H1 (cell line): ENCODE data around the gene CKAP5. TPM values are rescaled to one million over a fixed set of nuclear protein-coding genes. Genes with fewer than 3 reads are reported as not detected.

ENCODE experiments used
- CTCF ChIA-PET: fragments of 300-600 bp; sonication (Branson Sonifier 250); formaldehyde crosslinking; loops from one replicate; lab custom pipeline; 2021; ENCODE audit not compliant: partially characterized antibody; lab: Charles Lee
- POLR2A ChIA-PET: fragments of 300-600 bp; sonication (Branson Sonifier 250); formaldehyde crosslinking; loops from one replicate; lab custom pipeline; 2021; ENCODE audit warnings: inconsistent platforms; ENCODE audit not compliant: partially characterized antibody; lab: Charles Lee
- DNase-seq, 2 experiments: peaks; one replicate each; pipeline versions ENCODE4 v3.0.0 to v3.0.0-alpha.2; 2010 to 2022; ENCODE audit warnings: low spot score in 2 of 2, low read depth in 1 of 2, mixed read lengths in 1 of 2
- FAIRE-seq: peaks from 2 replicates; lab custom pipeline; 2011; peaks lifted over from hg19 to GRCh38; lab: Jason Lieb, UNC
- H2AFZ ChIP-seq: 2 replicates; pipeline ENCODE4 v1.8.1; 2012; ENCODE audit warnings: low read length, inconsistent platforms
- H2AK5ac ChIP-seq: 2 replicates; pipeline ENCODE4 v1.6.1; 2013; ENCODE audit warnings: low read depth, low read length
- H2BK120ac ChIP-seq: replicated peaks from 2 replicates; pipeline ENCODE3; 2013; ENCODE audit warnings: low read depth, low read length, inconsistent platforms
- H2BK12ac ChIP-seq: 2 replicates; pipeline ENCODE4 v1.6.1; 2013; ENCODE audit warnings: low read depth, low read length
- H2BK15ac ChIP-seq: 2 replicates; pipeline ENCODE4 v1.6.1; 2013; ENCODE audit warnings: low read length
- H2BK20ac ChIP-seq: 2 replicates; pipeline ENCODE4 v1.6.1; 2013; ENCODE audit warnings: low read length
- H2BK5ac ChIP-seq: 2 replicates; pipeline ENCODE4 v1.6.1; 2013; ENCODE audit warnings: low read depth, low read length
- H3K14ac ChIP-seq: 2 replicates; pipeline ENCODE4 v1.6.1; 2013; ENCODE audit warnings: inconsistent platforms; ENCODE audit not compliant: insufficient read length
- H3K18ac ChIP-seq: 2 replicates; pipeline ENCODE4 v1.6.1; 2013; ENCODE audit warnings: low read length; ENCODE audit errors: extremely low read depth
- H3K23ac ChIP-seq: 2 replicates; pipeline ENCODE4 v1.6.1; 2013; ENCODE audit warnings: inconsistent platforms; ENCODE audit not compliant: insufficient read length
- H3K23me2 ChIP-seq: 2 replicates; pipeline ENCODE4 v1.6.1; 2013; ENCODE audit warnings: low read depth, low read length
- H3K27ac ChIP-seq: 2 replicates; pipeline ENCODE4 v1.6.1; 2011; ENCODE audit warnings: low read depth, low read length, inconsistent platforms
- H3K27me3 ChIP-seq, 4 experiments: replicated peaks in 1 of 4; 1 replicate in 1 of 4; 2 replicates in 3 of 4; pipeline versions ENCODE4 v1.6.1 to v1.8.1; 2011 to 2013; ENCODE audit warnings: low read length in 3 of 4, mild to moderate bottlenecking in 3 of 4, inconsistent platforms in 2 of 4, mixed read lengths in 2 of 4, moderate library complexity in 1 of 4; ENCODE audit not compliant: control insufficient read depth in 3 of 4, insufficient read depth in 3 of 4; ENCODE audit errors: extremely low read depth in 1 of 4
- H3K36me3 ChIP-seq, 4 experiments: 2 replicates each; pipeline versions ENCODE4 v1.6.1 to v1.8.1; 2011 to 2013; ENCODE audit warnings: mild to moderate bottlenecking in 4 of 4, low read length in 3 of 4, moderate library complexity in 2 of 4, control low read depth in 1 of 4, inconsistent platforms in 1 of 4; ENCODE audit not compliant: insufficient read depth in 4 of 4, control insufficient read depth in 2 of 4
- H3K4ac ChIP-seq: replicated peaks from 2 replicates; pipeline ENCODE3; 2013; ENCODE audit warnings: low read length, low read depth, mixed read lengths, inconsistent platforms; ENCODE audit not compliant: insufficient read length
- H3K4me1 ChIP-seq, 4 experiments: replicated peaks in 1 of 4; 1 replicate in 1 of 4; 2 replicates in 3 of 4; pipeline versions ENCODE4 v1.6.1 to v1.8.1; 2011 to 2013; ENCODE audit warnings: low read length in 3 of 4, inconsistent platforms in 2 of 4, mixed read lengths in 1 of 4; ENCODE audit not compliant: insufficient read depth in 4 of 4, control insufficient read depth in 3 of 4
- H3K4me2 ChIP-seq, 2 experiments: 2 replicates each; pipeline versions ENCODE4 v1.6.1 to v1.8.1; 2011 to 2013; ENCODE audit warnings: low read depth in 2 of 2, low read length in 2 of 2, control low read depth in 1 of 2, inconsistent platforms in 1 of 2, mild to moderate bottlenecking in 1 of 2; ENCODE audit not compliant: insufficient read depth in 1 of 2
- H3K4me3 ChIP-seq, 4 experiments: fragments of 200-600, 300-600 bp in 1 of 4; sonication (generic), shearing (Covaris generic), sonication (Bioruptor Twin) in 1 of 4; 2 replicates each; pipeline versions ENCODE4 v1.5.1 to v1.8.1; 2011 to 2016; ENCODE audit warnings: low read length in 4 of 4, low read depth in 3 of 4, control low read depth in 2 of 4, inconsistent platforms in 2 of 4, mild to moderate bottlenecking in 2 of 4, mixed read lengths in 1 of 4, moderate library complexity in 1 of 4; ENCODE audit not compliant: insufficient read depth in 2 of 4; ENCODE audit errors: extremely low read depth in 1 of 4
- H3K56ac ChIP-seq: replicated peaks from 2 replicates; pipeline ENCODE3; 2013; ENCODE audit warnings: low read depth, mild to moderate bottlenecking, mixed read lengths, low read length, inconsistent platforms; ENCODE audit not compliant: insufficient read length
- H3K79me1 ChIP-seq: 2 replicates; pipeline ENCODE4 v1.6.1; 2013; ENCODE audit warnings: low read depth, low read length, control low read depth
- H3K79me2 ChIP-seq, 2 experiments: 2 replicates each; pipeline versions ENCODE4 v1.6.1 to v1.8.1; 2012 to 2013; ENCODE audit warnings: low read length in 2 of 2, mild to moderate bottlenecking in 2 of 2, inconsistent platforms in 1 of 2; ENCODE audit not compliant: insufficient read depth in 2 of 2, control insufficient read depth in 1 of 2
- H3K9ac ChIP-seq, 4 experiments: replicated peaks in 1 of 4; 1 replicate in 1 of 4; 2 replicates in 3 of 4; pipeline versions ENCODE4 v1.6.1 to v1.8.1; 2011 to 2013; ENCODE audit warnings: low read depth in 3 of 4, low read length in 3 of 4, control low read depth in 2 of 4, mild to moderate bottlenecking in 2 of 4, moderate library complexity in 2 of 4, inconsistent platforms in 1 of 4; ENCODE audit errors: extremely low read depth in 1 of 4
- H3K9me3 ChIP-seq, 2 experiments: 2 replicates each; pipeline versions ENCODE4 v1.6.1 to v1.8.1; 2012 to 2013; ENCODE audit warnings: mild to moderate bottlenecking in 2 of 2, moderate library complexity in 2 of 2, control low read depth in 1 of 2, inconsistent platforms in 1 of 2, low read depth in 1 of 2, low read length in 1 of 2, mixed read lengths in 1 of 2; ENCODE audit not compliant: insufficient read depth in 2 of 2
- H4K20me1 ChIP-seq, 2 experiments: replicated peaks in 1 of 2; 2 replicates each; pipeline versions ENCODE3 to v1.8.1; 2011 to 2013; ENCODE audit warnings: inconsistent platforms in 2 of 2, low read length in 2 of 2, mild to moderate bottlenecking in 1 of 2; ENCODE audit not compliant: insufficient read depth in 2 of 2, control insufficient read depth in 1 of 2
- H4K5ac ChIP-seq: 2 replicates; pipeline ENCODE4 v1.6.1; 2013; ENCODE audit warnings: low read length, low read depth, mixed read lengths, inconsistent platforms; ENCODE audit not compliant: insufficient read length
- H4K8ac ChIP-seq: 2 replicates; pipeline ENCODE4 v1.8.0; 2013; ENCODE audit warnings: mild to moderate bottlenecking, moderate library complexity, low read length, inconsistent platforms; ENCODE audit not compliant: insufficient read depth; ENCODE audit errors: extremely low read depth
- H4K91ac ChIP-seq: replicated peaks from 2 replicates; pipeline ENCODE3; 2013; ENCODE audit warnings: low read length, mixed read lengths, inconsistent platforms; ENCODE audit not compliant: insufficient read length
- ATF2 ChIP-seq: IDR thresholded peaks from 2 replicates; pipeline ENCODE4 v1.6.1; 2012; ENCODE audit warnings: low read length, inconsistent platforms
- CTCF ChIP-seq, 3 experiments: IDR thresholded peaks; 1 replicate in 2 of 3; 2 replicates in 1 of 3; pipeline versions ENCODE4 v1.5.1 to v1.6.1; 2011; ENCODE audit warnings: low read length in 3 of 3, mild to moderate bottlenecking in 3 of 3, inconsistent platforms in 2 of 3, low read depth in 1 of 3, moderate library complexity in 1 of 3; ENCODE audit not compliant: insufficient read depth in 1 of 3; ENCODE audit errors: control extremely low read depth in 1 of 3
- HDAC6 ChIP-seq: IDR thresholded peaks from one replicate; pipeline ENCODE4 v1.7.1; 2012; ENCODE audit warnings: low read depth, mild to moderate bottlenecking, inconsistent platforms, low read length, moderate library complexity
- KDM5A ChIP-seq: fragments of 200-600 bp; IDR thresholded peaks from 2 replicates; pipeline ENCODE4 v1.7.1; 2012; ENCODE audit warnings: mild to moderate bottlenecking, low read length, inconsistent platforms, mixed read lengths
- SIN3A ChIP-seq, 2 experiments: IDR thresholded peaks in 1 of 2; conservative IDR thresholded peaks in 1 of 2; 2 replicates each; pipeline ENCODE4 v1.6.1; 2011 to 2012; ENCODE audit warnings: low read length in 2 of 2, improper control_type of control experiment in 1 of 2, low read depth in 1 of 2, mild to moderate bottlenecking in 1 of 2
- SP1 ChIP-seq: IDR thresholded peaks from 2 replicates; pipeline ENCODE4 v1.6.1; 2011; ENCODE audit warnings: low read depth, low read length
- SP4 ChIP-seq: IDR thresholded peaks from 2 replicates; pipeline ENCODE4 v1.6.1; 2012; ENCODE audit warnings: low read length, inconsistent platforms
- TAF1 ChIP-seq: IDR thresholded peaks from 2 replicates; pipeline ENCODE4 v1.6.1; 2011; ENCODE audit warnings: mild to moderate bottlenecking, low read depth, low read length
- TAF7 ChIP-seq: optimal IDR thresholded peaks from 2 replicates; pipeline ENCODE3; 2011; ENCODE audit warnings: low read depth, mild to moderate bottlenecking, inconsistent platforms, low read length, moderate library complexity, borderline replicate concordance
- TEAD4 ChIP-seq: IDR thresholded peaks from 2 replicates; pipeline ENCODE4 v1.6.1; 2012; ENCODE audit warnings: low read depth, low read length, inconsistent platforms, mixed read lengths
- ZNF274 ChIP-seq: IDR thresholded peaks from 2 replicates; pipeline ENCODE4 v1.7.0; 2012; ENCODE audit warnings: low read length, borderline replicate concordance; ENCODE audit errors: extremely low read depth
- WGBS, 2 experiments: shearing (Covaris generic) in 1 of 2; methylation state at CpG; one replicate each; pipeline versions ENCODE4 v1.1.6 to v1.1.7; 2013 to 2015; ENCODE audit warnings: low lambda C conversion rate in 2 of 2, mixed read lengths in 2 of 2, inconsistent platforms in 1 of 2, low coverage in 1 of 2, missing lambda C conversion rate in 1 of 2; ENCODE audit not compliant: insufficient replicate concordance in 2 of 2, insufficient coverage in 1 of 2, insufficient read length in 1 of 2; ENCODE audit errors: extremely low coverage in 1 of 2, missing lambda C conversion rate in 1 of 2; 5-methylcytosine and 5-hydroxymethylcytosine counted together
- polyA plus RNA-seq, 7 experiments: library from polyadenylated mRNA; depleted of rRNA in 3 of 7; stranded (reverse) in 5 of 7; unstranded in 2 of 7; fragments of >200 nt in 5 of 7; fragments of 200-250 nt in 2 of 7; gene quantifications; 1 replicate in 5 of 7; 2 replicates in 1 of 7; 4 replicates in 1 of 7; pipeline versions ENCODE4 v1.2.1 to v1.2.3, GENCODE V29; 2011 to 2013; ENCODE audit warnings: missing spikeins in 2 of 7, mixed read lengths in 2 of 7
- total RNA-seq: library from RNA; stranded (reverse); fragmentation: NEBNext Ultra II Directional; extraction: Animal tissue kit (Norgen Biotek cat#: 25700); gene quantifications from 2 replicates; pipeline ENCODE4 v1.2.1, GENCODE V29; 2021

Gene CKAP5
- total and polyA plus RNA-seq, 2 of the 8 experiments (the other 6 are each of a cell fraction or from before 2014, with no cell fraction given), result 64.8 to 185 TPM

GRCh38 chr11:46745328-46745727 lies 100.8 kb downstream of the CKAP5 start:
- no peaks in the 10 kb centered on the region for H4K20me1 ChIP-seq
- DNase-seq, result no peak
- no peak overlapping the region for H3K4me2 ChIP-seq
- no peak overlapping the region for H3K56ac ChIP-seq
- H3K9ac ChIP-seq, result no peak overlapping the region
- peaks cover 24 to 86% (median 67%) of the 10 kb centered on the region in 4 experiments for H3K36me3 ChIP-seq
- no peaks in the 10 kb centered on the region for H3K4me1 ChIP-seq
- H3K4ac ChIP-seq, result no peak overlapping the region
- no peak overlapping the region for H3K18ac ChIP-seq
- no peak overlapping the region for H4K91ac ChIP-seq
- H3K14ac ChIP-seq, result no peak overlapping the region
- H3K4me3 ChIP-seq, result no peak overlapping the region
- H2BK12ac ChIP-seq, result no peak overlapping the region
- CTCF ChIA-PET, result no interaction called here
- no peak overlapping the region for H3K23ac ChIP-seq
- POLR2A ChIA-PET, result no interaction called here
- H4K8ac ChIP-seq, result no peak overlapping the region
- no peak overlapping the region for H2BK15ac ChIP-seq
- no peak overlapping the region for H2AFZ ChIP-seq
- H3K23me2 ChIP-seq, result no peaks in the 10 kb centered on the region
- no peak overlapping the region for H2BK20ac ChIP-seq
- H2AK5ac ChIP-seq, result no peak overlapping the region
- H3K9me3 ChIP-seq, result no peaks in the 10 kb centered on the region
- no peaks in the 10 kb centered on the region for H3K27me3 ChIP-seq
- FAIRE-seq, result no peak
- WGBS, 2 experiments, result 83% methylated on average over 1 of the region's 1 CpG; no CpG with 5 or more reads in 1 of the 2 experiments
- H2BK120ac ChIP-seq, result no peak overlapping the region
- H3K27ac ChIP-seq, result no peak overlapping the region
- no peaks in the 10 kb centered on the region for H3K79me1 ChIP-seq
- H4K5ac ChIP-seq, result no peak overlapping the region
- no peak overlapping the region for H2BK5ac ChIP-seq
- no peaks in the 10 kb centered on the region for H3K79me2 ChIP-seq
- TF ChIP-seq SP4 (no peak), TEAD4 (no peak), HDAC6 (no peak), CTCF (IDR thresholded peaks at IDR 0.05; ENCODE audit: control extremely low read depth in 1 of 3, insufficient read depth in 1 of 3, low read depth in 1 of 3, low read length in 3 of 3) (no peak), SP1 (no peak), SIN3A (conservative IDR thresholded peaks at IDR 0.05 in 1 of 2, IDR thresholded peaks at IDR 0.05 in 1 of 2; ENCODE audit: low read depth in 1 of 2, low read length in 2 of 2) (no peak), ZNF274 (no peak), ATF2 (no peak), KDM5A (no peak), TAF1 (no peak), TAF7 (no peak)
